EL (cell line): ENCODE data around the gene IL22.
"Not testable (repeated sequence)": the region's sequence is repeated elsewhere in the genome, so short reads cannot be mapped to it uniquely, and the experiment has no call there.

Experiments used
- DNase-seq: peaks from one replicate; pipeline ENCODE4 v3.0.0-alpha.2; 2016

The IL22 gene

GRCh38 chr12:68227356-68227755 is 26.0 kb downstream of the IL22 start:
- DNase-seq = no peak

GRCh38 chr12:68225576-68226476 is 27.6 kb downstream of the IL22 start, which contains the start of gene IL26:
Gene IL26, minus strand, starts transcription at chr12:68225810. Its CDS starts 54 bp downstream, at chr12:68225756.
- DNase-seq = no peak

DNA sequence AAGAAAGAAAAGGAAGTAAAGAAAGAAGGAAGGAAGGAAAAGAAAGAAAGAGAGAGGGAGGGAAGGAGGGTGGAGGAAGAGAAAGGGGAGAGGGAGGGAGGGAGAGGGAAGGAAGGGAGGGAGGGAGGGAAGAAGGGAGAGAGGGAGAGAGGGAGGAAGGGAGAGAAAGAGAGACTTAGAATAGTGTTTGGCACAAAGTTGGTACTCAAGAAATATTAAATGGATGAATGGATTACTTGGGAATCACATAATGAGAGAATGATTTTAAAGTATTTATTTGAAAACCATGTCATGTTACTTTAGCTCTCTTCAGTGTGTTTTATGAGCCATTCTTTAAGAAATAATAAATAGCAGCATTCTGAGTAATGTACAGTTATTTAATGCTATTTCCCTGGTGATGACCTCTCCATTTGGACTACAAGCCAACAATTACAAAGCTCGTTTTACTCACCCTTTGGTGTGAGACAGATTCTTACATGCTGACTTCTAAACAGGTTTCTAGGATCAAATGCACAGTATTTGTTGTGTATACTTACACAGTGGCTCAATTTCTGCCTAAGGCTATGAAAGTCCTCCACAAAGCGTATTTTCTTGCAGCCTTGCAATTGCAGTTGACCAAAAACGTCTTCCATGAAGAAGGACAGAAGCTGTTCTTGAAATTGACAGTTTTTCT is 28.7 kb downstream of the IL22 start:
- peak; percentile 75 for DNase-seq

GRCh38 chr12:68223067-68223747 is 30.2 kb downstream of the IL22 start:
- DNase-seq = peak; percentile 87

- DNase-seq = no peak
Observed at GRCh38 chr12:68222326-68222725, 31.1 kb downstream of the IL22 start.

DNA sequence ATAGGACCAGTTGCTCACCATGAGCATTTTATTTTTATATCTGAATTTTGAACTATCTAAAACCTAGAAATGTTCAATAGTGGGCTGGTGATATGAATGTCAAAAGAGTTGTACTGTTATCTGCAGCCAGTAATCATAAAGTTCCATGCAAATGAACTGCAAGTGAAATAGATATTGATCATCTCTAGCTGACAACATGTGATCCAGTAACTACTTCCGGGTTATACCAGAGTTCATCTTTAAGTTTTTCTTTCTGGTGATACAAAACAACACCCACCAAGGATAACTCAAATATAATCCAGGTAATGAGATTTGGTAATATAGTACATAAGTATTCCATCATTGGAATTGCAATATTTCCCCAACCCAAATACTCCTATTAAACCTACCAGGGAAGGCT is 31.9 kb downstream of the IL22 start:
- no peak for DNase-seq

DNA sequence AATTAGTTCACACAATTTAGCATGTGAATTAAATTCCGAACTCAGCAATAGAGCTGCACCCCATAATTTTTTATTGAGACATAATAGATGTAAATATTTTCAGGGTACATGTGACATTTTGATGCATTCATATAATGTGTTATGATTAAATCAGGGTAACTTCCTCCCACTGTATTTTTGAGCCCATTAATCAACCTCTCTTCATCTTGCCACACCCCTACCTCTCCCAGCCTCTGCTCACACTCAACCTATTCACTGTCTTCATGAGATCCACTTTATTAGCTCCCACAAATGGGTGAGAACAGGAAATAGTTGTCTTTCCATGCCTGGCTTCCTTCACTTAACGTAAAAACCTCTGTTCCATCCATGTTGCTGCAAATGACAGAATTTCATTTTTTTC is 42.5 kb downstream of the IL22 start:
- no peak for DNase-seq

DNA sequence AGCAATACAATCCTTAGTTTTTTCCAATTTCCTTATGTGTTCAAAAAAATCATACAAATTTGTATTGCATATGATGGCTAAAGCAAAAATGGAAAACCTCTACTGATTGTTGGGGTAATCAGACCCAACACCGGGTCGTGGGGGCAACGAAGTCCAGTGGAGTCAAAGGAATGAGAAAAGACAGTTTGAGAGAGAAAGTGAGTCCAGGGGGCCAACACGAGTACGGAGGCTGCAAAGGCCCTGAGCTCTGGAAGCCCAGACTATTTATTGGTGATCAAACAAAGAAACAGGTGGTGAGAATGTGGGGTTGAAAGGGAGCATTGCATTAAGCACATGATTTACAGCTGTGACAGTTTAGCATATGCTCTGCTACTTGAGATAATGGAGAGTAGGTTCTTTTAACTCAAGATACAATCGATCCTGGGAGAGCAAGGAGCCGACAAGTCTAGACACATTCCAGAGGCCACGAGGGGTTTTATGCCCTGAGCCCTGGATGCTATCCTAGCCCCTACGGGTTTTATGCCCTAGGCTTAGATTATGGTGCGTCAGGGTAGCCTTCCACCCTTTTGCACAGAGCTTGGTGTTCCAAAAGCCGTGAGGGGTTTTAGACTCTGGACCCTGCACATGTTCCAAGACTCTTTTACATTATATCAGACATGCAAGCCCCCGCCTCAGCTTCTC is 44.2 kb downstream of the IL22 start:
- DNase-seq = not testable (repeated sequence)

GRCh38 chr12:68207276-68207675 is 46.1 kb downstream of the IL22 start:
- no peak for DNase-seq

DNA sequence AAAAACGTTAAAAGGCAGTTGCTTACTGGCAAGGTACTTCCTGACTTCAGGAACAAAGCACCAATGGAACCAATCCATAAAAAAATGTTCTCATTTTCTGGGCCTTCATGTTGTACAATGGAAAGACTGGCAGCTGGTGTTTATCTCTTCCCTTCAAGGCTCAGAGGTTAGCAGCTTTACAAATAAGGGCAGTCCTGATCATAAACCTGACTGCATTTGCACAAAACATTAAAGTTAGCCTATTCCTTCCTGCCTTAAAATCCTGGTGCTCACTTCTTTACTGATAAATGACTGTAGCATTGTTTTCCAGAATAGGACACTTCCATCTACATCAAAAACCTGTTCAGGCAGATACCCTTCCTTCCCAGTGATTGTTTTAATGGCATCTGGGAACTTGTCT is 47.0 kb downstream of the IL22 start:
- DNase-seq = no peak

GRCh38 chr12:68203460-68203875 is 49.9 kb downstream of the IL22 start:
- no peak for DNase-seq

DNA sequence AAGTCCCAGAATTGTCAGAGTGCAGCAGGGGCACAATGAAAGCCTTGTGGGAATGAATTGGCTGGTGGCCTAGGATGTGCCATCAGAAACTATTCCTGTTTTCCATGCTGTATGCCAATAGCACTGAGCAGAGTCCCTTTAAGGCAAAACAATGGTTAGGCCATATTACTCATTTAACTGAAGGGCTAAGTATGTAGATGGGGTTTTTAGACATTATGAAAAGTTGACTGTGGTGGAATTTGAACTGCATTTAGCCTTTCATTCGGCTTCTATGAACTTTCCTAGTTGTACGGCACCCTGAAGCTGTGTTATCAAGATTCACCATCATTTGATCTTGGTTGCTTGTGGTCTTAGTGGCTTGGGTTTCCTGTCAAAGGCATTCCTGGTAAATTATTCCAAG is 52.5 kb downstream of the IL22 start:
- DNase-seq = peak; percentile 63

GRCh38 chr12:68199127-68199526 is 54.3 kb downstream of the IL22 start:
- no peak for DNase-seq

GRCh38 chr12:68198507-68199086 is 54.8 kb downstream of the IL22 start:
- no peak for DNase-seq
